ENCODE data around the gene FBXL19.

GRCh38 chr16:30899794-30900193, 23.6 kb upstream of the FBXL19 start:
- TF ChIP-seq CTCF (IDR thresholded peaks at IDR 0.05) (no peak), EZH2 (IDR thresholded peaks at IDR 0.05; ENCODE audit: borderline replicate concordance, insufficient read depth, low read depth, low read length, poor library complexity, severe bottlenecking) (no peak)

All from B cell (primary cell).